Stimulated activated naive CD8-positive, alpha-beta T cell treated with anti-CD3 and anti-CD28 coated beads, Interleukin-15, amount 100 ng/mL, for 72 hours (primary cell): Measurements from ENCODE around the gene C1orf56.
"Not testable (repeated sequence)": the region's sequence is repeated elsewhere in the genome, so short reads cannot be mapped to it uniquely, and the experiment has no call there.

Experiments
- ATAC-seq: fragments of 150-1000 bp; cut with Tn5 transposase; 2 replicates; pipeline ENCODE4 v1.10.0; 2021; ENCODE audit warnings: mild to moderate bottlenecking, moderate library complexity
- DNase-seq, 2 donors: peaks; one replicate each; pipeline ENCODE4 v3.0.0; 2021 to 2022
- H3K27ac Mint-ChIP-seq, 2 donors: one replicate each; pipeline ENCODE4 v1.8.0; 2022; ENCODE audit warnings: mild to moderate bottlenecking in 2 of 2, mixed read lengths in 2 of 2, moderate library complexity in 2 of 2
- H3K27me3 Mint-ChIP-seq: one replicate; pipeline ENCODE4 v1.8.0; 2022; ENCODE audit warnings: mixed read lengths
- H3K4me1 Mint-ChIP-seq: one replicate; pipeline ENCODE4 v1.8.0; 2022; ENCODE audit warnings: mild to moderate bottlenecking, mixed read lengths
- H3K4me3 Mint-ChIP-seq, 2 donors: one replicate each; pipeline ENCODE4 v1.8.0; 2022; ENCODE audit warnings: mild to moderate bottlenecking in 2 of 2, mixed read lengths in 2 of 2, moderate library complexity in 1 of 2
- H3K9me3 Mint-ChIP-seq, 2 donors: one replicate each; pipeline ENCODE4 v1.8.0; 2022; ENCODE audit warnings: mixed read lengths in 2 of 2

Gene C1orf56

GRCh38 chr1:151067185-151067584 lies 19.6 kb downstream of the C1orf56 start:
- no peak overlapping the region for H3K4me3 Mint-ChIP-seq
- H3K4me1 Mint-ChIP-seq: peaks cover 48% of the 10 kb centered on the region
- no peaks in the 10 kb centered on the region for H3K9me3 Mint-ChIP-seq
- ATAC-seq: no peak
- no peaks in the 10 kb centered on the region for H3K27me3 Mint-ChIP-seq
- no peak for DNase-seq
- H3K27ac Mint-ChIP-seq: no peak overlapping the region

GRCh38 chr1:151069103-151069486 lies 21.5 kb downstream of the C1orf56 start:
- no peak for DNase-seq
- Mint-ChIP-seq H3K4me3 (peak overlapping the region; percentile 95 to 100), H3K27me3 (no peaks in the 10 kb centered on the region), H3K9me3 (no peaks in the 10 kb centered on the region), H3K4me1 (peaks cover 46% of the 10 kb centered on the region), H3K27ac (peak overlapping the region in 1 of 2 donors; percentile 80)
- ATAC-seq: no peak

- Mint-ChIP-seq H3K4me1 (peaks cover 40% of the 10 kb centered on the region), H3K27ac (peak within 1 kb of the TSS; percentile 98 to 100), H3K9me3 (no peaks in the 10 kb centered on the region), H3K4me3 (peak within 1 kb of the TSS; percentile 95 to 100), H3K27me3 (no peaks in the 10 kb centered on the region)
- peak; percentile 89 to 90 for DNase-seq
- ATAC-seq: peak; percentile 93
These were observed 23.1 kb downstream of the C1orf56 start, which contains the start of gene GABPB2 for GRCh38 chr1:151070474-151071276. Gene GABPB2, plus strand, starts transcription at chr1:151070761. Its CDS starts 17,429 bp downstream, at chr1:151088190.

GRCh38 chr1:151072224-151072623 lies 24.7 kb downstream of the C1orf56 start:
- peak overlapping the region; percentile 95 to 100 for H3K4me3 Mint-ChIP-seq
- no peak for ATAC-seq
- H3K27ac Mint-ChIP-seq: peak overlapping the region; percentile 98 to 100
- no peak for DNase-seq
- H3K27me3 Mint-ChIP-seq: no peaks in the 10 kb centered on the region
- H3K4me1 Mint-ChIP-seq: peaks cover 40% of the 10 kb centered on the region
- H3K9me3 Mint-ChIP-seq: no peaks in the 10 kb centered on the region

- H3K9me3 Mint-ChIP-seq: no peaks in the 10 kb centered on the region
- no peaks in the 10 kb centered on the region for H3K4me1 Mint-ChIP-seq
- H3K4me3 Mint-ChIP-seq: no peak overlapping the region
- DNase-seq (no peak), ATAC-seq (no peak)
- no peak overlapping the region for H3K27ac Mint-ChIP-seq
- no peaks in the 10 kb centered on the region for H3K27me3 Mint-ChIP-seq
These were observed 38.5 kb downstream of the C1orf56 start for GRCh38 chr1:151085953-151086559.

- not testable (repeated sequence) for H3K27me3 Mint-ChIP-seq, H3K27ac Mint-ChIP-seq, DNase-seq, ATAC-seq, H3K9me3 Mint-ChIP-seq, H3K4me3 Mint-ChIP-seq, H3K4me1 Mint-ChIP-seq
These were observed 49.9 kb downstream of the C1orf56 start for GRCh38 chr1:151097426-151097825.

GRCh38 chr1:151098126-151098525 lies 50.6 kb downstream of the C1orf56 start:
- ATAC-seq (no peak), DNase-seq (no peak)
- Mint-ChIP-seq H3K27me3 (no peaks in the 10 kb centered on the region), H3K27ac (no peak overlapping the region), H3K4me1 (no peaks in the 10 kb centered on the region), H3K4me3 (no peak overlapping the region), H3K9me3 (no peaks in the 10 kb centered on the region)
